ENCODE data around the gene UBE2G1.

DNA sequence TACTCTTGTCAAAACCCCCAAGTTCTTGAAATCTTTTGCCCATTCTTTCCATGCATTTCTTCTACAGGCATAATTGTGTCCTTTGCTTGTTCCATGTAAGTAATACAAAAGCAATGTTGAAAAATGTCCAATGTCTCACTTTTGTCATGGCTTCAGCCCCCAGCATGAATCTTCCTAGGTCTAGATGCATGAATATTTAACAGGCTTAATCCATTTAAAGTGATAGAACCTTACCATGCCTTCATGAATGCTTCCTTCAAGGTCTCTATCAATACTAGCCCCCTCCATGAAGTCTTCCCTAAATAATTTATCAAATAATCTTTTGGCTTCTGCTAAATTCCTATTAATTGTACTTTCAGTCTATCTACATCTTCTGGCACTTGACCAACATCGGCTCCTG, 56.6 kb downstream of the UBE2G1 start:
- TF ChIP-seq, protein P1, sequence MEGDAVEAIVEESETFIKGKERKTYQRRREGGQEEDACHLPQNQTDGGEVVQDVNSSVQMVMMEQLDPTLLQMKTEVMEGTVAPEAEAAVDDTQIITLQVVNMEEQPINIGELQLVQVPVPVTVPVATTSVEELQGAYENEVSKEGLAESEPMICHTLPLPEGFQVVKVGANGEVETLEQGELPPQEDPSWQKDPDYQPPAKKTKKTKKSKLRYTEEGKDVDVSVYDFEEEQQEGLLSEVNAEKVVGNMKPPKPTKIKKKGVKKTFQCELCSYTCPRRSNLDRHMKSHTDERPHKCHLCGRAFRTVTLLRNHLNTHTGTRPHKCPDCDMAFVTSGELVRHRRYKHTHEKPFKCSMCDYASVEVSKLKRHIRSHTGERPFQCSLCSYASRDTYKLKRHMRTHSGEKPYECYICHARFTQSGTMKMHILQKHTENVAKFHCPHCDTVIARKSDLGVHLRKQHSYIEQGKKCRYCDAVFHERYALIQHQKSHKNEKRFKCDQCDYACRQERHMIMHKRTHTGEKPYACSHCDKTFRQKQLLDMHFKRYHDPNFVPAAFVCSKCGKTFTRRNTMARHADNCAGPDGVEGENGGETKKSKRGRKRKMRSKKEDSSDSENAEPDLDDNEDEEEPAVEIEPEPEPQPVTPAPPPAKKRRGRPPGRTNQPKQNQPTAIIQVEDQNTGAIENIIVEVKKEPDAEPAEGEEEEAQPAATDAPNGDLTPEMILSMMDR (IDR thresholded peaks at IDR 0.05), result no peak
- TF ChIP-seq EZH2 (IDR thresholded peaks at IDR 0.05) (no peak), EZH2phosphoT487 (IDR thresholded peaks at IDR 0.05) (no peak)

All from neural progenitor cell (in vitro differentiated cells).